Activated CD8-positive, alpha-beta T cell treated with anti-CD3 and anti-CD28 coated beads, Interleukin-2, amount 10 ng/mL, durations not matched to agents 7 days and 5 days (primary cell): ENCODE results near the gene SENP7. TPM values are rescaled to one million over a fixed set of nuclear protein-coding genes. Genes with fewer than 3 reads are reported as not detected.
"Not testable (repeated sequence)": the region's sequence is repeated elsewhere in the genome, so short reads cannot be mapped to it uniquely, and the experiment has no call there.

Experiments
- ATAC-seq: fragments of 150-1000 bp; cut with Tn5 transposase; one replicate; pipeline ENCODE4 v1.10.0; 2021; ENCODE audit warnings: moderate library complexity
- CTCF ChIA-PET: fragments of 350-600 bp; sonication (Branson Sonifier 250); formaldehyde crosslinking; loops from one replicate; lab custom pipeline; 2021; ENCODE audit warnings: antibody characterized with exemption; lab: Charles Lee
- POLR2A ChIA-PET: fragments of 350-600 bp; sonication (Branson Sonifier 250); formaldehyde crosslinking; loops from one replicate; lab custom pipeline; 2021; ENCODE audit warnings: antibody characterized with exemption; lab: Charles Lee
- DNase-seq: peaks from one replicate; pipeline ENCODE4 v3.0.0-alpha.2; 2020
- H3K27ac Mint-ChIP-seq: one replicate; pipeline ENCODE4 v1.8.0; 2021; ENCODE audit warnings: mild to moderate bottlenecking, mixed read lengths
- H3K27me3 Mint-ChIP-seq: one replicate; pipeline ENCODE4 v1.8.0; 2021; ENCODE audit warnings: low read depth, mixed read lengths
- H3K36me3 Mint-ChIP-seq: one replicate; pipeline ENCODE4 v1.8.0; 2021; ENCODE audit warnings: low read depth, mixed read lengths
- H3K4me1 Mint-ChIP-seq: one replicate; pipeline ENCODE4 v1.8.0; 2021; ENCODE audit warnings: low read depth, mixed read lengths
- H3K4me3 Mint-ChIP-seq: one replicate; pipeline ENCODE4 v1.8.0; 2021; ENCODE audit warnings: mild to moderate bottlenecking, mixed read lengths
- H3K9me3 Mint-ChIP-seq: one replicate; pipeline ENCODE4 v1.8.0; 2022; ENCODE audit warnings: mixed read lengths; ENCODE audit not compliant: insufficient read depth
- total RNA-seq, 2 experiments: library from RNA; stranded (reverse); gene quantifications; one replicate each; pipeline ENCODE4 v1.2.3, GENCODE V29; 2021

SENP7 gene
- total RNA-seq, 2 experiments from 2014 or later: 20.6 to 20.9 TPM

GRCh38 chr3:101478980-101479379 lies 34.0 kb downstream of the SENP7 start:
- DNase-seq (no peak), ATAC-seq (no peak)
- no peaks in the 10 kb centered on the region for H3K27me3 Mint-ChIP-seq
- ChIA-PET CTCF (no interaction called here), POLR2A (no interaction called here)
- peaks cover 9% of the 10 kb centered on the region for H3K9me3 Mint-ChIP-seq
- H3K27ac Mint-ChIP-seq: no peak overlapping the region
- no peak overlapping the region for H3K4me3 Mint-ChIP-seq
- peaks cover 12% of the 10 kb centered on the region for H3K4me1 Mint-ChIP-seq
- peaks cover 72% of the 10 kb centered on the region for H3K36me3 Mint-ChIP-seq

- POLR2A ChIA-PET: not testable (repeated sequence)
Observed at GRCh38 chr3:101474841-101475552, 38.0 kb downstream of the SENP7 start.

GRCh38 chr3:101468676-101469075 lies 44.3 kb downstream of the SENP7 start:
- peaks cover 23% of the 10 kb centered on the region for H3K36me3 Mint-ChIP-seq
- DNase-seq, H3K27ac Mint-ChIP-seq, H3K9me3 Mint-ChIP-seq, H3K4me1 Mint-ChIP-seq, H3K27me3 Mint-ChIP-seq, CTCF ChIA-PET, ATAC-seq, H3K4me3 Mint-ChIP-seq, POLR2A ChIA-PET: not testable (repeated sequence)

More at GRCh38 chr3:101474841-101475552, 38.0 kb downstream of the SENP7 start:
- H3K27me3 Mint-ChIP-seq, H3K9me3 Mint-ChIP-seq, H3K4me1 Mint-ChIP-seq, ATAC-seq, DNase-seq, CTCF ChIA-PET, H3K27ac Mint-ChIP-seq, H3K4me3 Mint-ChIP-seq: not testable (repeated sequence)
- H3K36me3 Mint-ChIP-seq: peaks cover 63% of the 10 kb centered on the region

- H3K27ac Mint-ChIP-seq, ATAC-seq, H3K4me1 Mint-ChIP-seq, H3K4me3 Mint-ChIP-seq, H3K27me3 Mint-ChIP-seq, DNase-seq, H3K9me3 Mint-ChIP-seq, CTCF ChIA-PET: not testable (repeated sequence)
- H3K36me3 Mint-ChIP-seq: peaks cover 26% of the 10 kb centered on the region
- POLR2A ChIA-PET: interaction anchor here (0.7 to 0.9 kb wide), 2 partner anchors 27 to 1227 kb away, joined by 3 read pairs; no protein-coding TSS in a partner anchor
Observed at GRCh38 chr3:101467310-101467663, 45.7 kb downstream of the SENP7 start.

- Mint-ChIP-seq H3K4me3 (no peak overlapping the region), H3K27ac (no peak overlapping the region), H3K9me3 (no peaks in the 10 kb centered on the region), H3K27me3 (no peaks in the 10 kb centered on the region), H3K36me3 (peaks cover 26% of the 10 kb centered on the region), H3K4me1 (peaks cover 8% of the 10 kb centered on the region)
- POLR2A ChIA-PET: interaction anchor here (0.7 to 0.9 kb wide), 2 partner anchors 28 to 1228 kb away, joined by 3 read pairs; no protein-coding TSS in a partner anchor
- ATAC-seq: no peak
- CTCF ChIA-PET: no interaction called here
- no peak for DNase-seq
Observed at GRCh38 chr3:101466465-101467309, 46.3 kb downstream of the SENP7 start.

- no peak overlapping the region for H3K4me3 Mint-ChIP-seq
- no peaks in the 10 kb centered on the region for H3K9me3 Mint-ChIP-seq
- DNase-seq (no peak), ATAC-seq (no peak)
- ChIA-PET POLR2A (no interaction called here), CTCF (no interaction called here)
- H3K27ac Mint-ChIP-seq: no peak overlapping the region
- no peaks in the 10 kb centered on the region for H3K27me3 Mint-ChIP-seq
- H3K36me3 Mint-ChIP-seq: peaks cover 31% of the 10 kb centered on the region
- H3K4me1 Mint-ChIP-seq: peaks cover 8% of the 10 kb centered on the region
Observed at GRCh38 chr3:101464235-101464634, 48.8 kb downstream of the SENP7 start.

GRCh38 chr3:101461451-101461850 lies 51.6 kb downstream of the SENP7 start:
- DNase-seq (no peak), ATAC-seq (no peak)
- Mint-ChIP-seq H3K36me3 (peaks cover 41% of the 10 kb centered on the region), H3K9me3 (no peaks in the 10 kb centered on the region), H3K4me1 (no peaks in the 10 kb centered on the region), H3K27me3 (no peaks in the 10 kb centered on the region), H3K4me3 (no peak overlapping the region), H3K27ac (no peak overlapping the region)
- ChIA-PET POLR2A (no interaction called here), CTCF (no interaction called here)

- POLR2A ChIA-PET: no interaction called here
- Mint-ChIP-seq H3K27me3 (no peaks in the 10 kb centered on the region), H3K36me3 (peaks cover 41% of the 10 kb centered on the region), H3K9me3 (no peaks in the 10 kb centered on the region), H3K4me3 (no peak overlapping the region), H3K27ac (no peak overlapping the region), H3K4me1 (no peaks in the 10 kb centered on the region)
- ATAC-seq (no peak), DNase-seq (no peak)
- CTCF ChIA-PET: no interaction called here
Observed at GRCh38 chr3:101458387-101458786, 54.6 kb downstream of the SENP7 start.

- peaks cover 33% of the 10 kb centered on the region for H3K36me3 Mint-ChIP-seq
- no peaks in the 10 kb centered on the region for H3K27me3 Mint-ChIP-seq
- H3K4me3 Mint-ChIP-seq: no peak overlapping the region
- ChIA-PET CTCF (no interaction called here), POLR2A (no interaction called here)
- H3K4me1 Mint-ChIP-seq: no peaks in the 10 kb centered on the region
- H3K27ac Mint-ChIP-seq: no peak overlapping the region
- DNase-seq (no peak), ATAC-seq (no peak)
- no peaks in the 10 kb centered on the region for H3K9me3 Mint-ChIP-seq
Observed at GRCh38 chr3:101454629-101455028, 58.4 kb downstream of the SENP7 start.

GRCh38 chr3:101453961-101454360 lies 59.1 kb downstream of the SENP7 start:
- Mint-ChIP-seq H3K36me3 (peaks cover 35% of the 10 kb centered on the region), H3K4me1 (no peaks in the 10 kb centered on the region), H3K4me3 (no peak overlapping the region), H3K9me3 (no peaks in the 10 kb centered on the region), H3K27ac (no peak overlapping the region), H3K27me3 (no peaks in the 10 kb centered on the region)
- ATAC-seq (no peak), DNase-seq (no peak)
- CTCF ChIA-PET: no interaction called here
- POLR2A ChIA-PET: no interaction called here

GRCh38 chr3:101438641-101439040 lies 74.4 kb downstream of the SENP7 start:
- H3K4me1 Mint-ChIP-seq, H3K27ac Mint-ChIP-seq, ATAC-seq, H3K4me3 Mint-ChIP-seq, POLR2A ChIA-PET, CTCF ChIA-PET, H3K27me3 Mint-ChIP-seq, DNase-seq: not testable (repeated sequence)
- Mint-ChIP-seq H3K36me3 (peaks cover 29% of the 10 kb centered on the region), H3K9me3 (peaks cover 18% of the 10 kb centered on the region)

GRCh38 chr3:101433652-101434051 lies 79.4 kb downstream of the SENP7 start:
- no peaks in the 10 kb centered on the region for H3K4me1 Mint-ChIP-seq
- ATAC-seq (no peak), DNase-seq (no peak)
- H3K4me3 Mint-ChIP-seq: no peak overlapping the region
- CTCF ChIA-PET: no interaction called here
- H3K9me3 Mint-ChIP-seq: peaks cover 37% of the 10 kb centered on the region
- no peak overlapping the region for H3K27ac Mint-ChIP-seq
- POLR2A ChIA-PET: no interaction called here
- H3K36me3 Mint-ChIP-seq: peaks cover 23% of the 10 kb centered on the region
- no peaks in the 10 kb centered on the region for H3K27me3 Mint-ChIP-seq
